GM21526 (cell line): ENCODE measurements around the gene CKAP2L.

ENCODE experiments used
- ATAC-seq: cut with Tn5 transposase; IDR thresholded peaks from one replicate; pipeline ENCODE4 v1.9.1; 2021; ENCODE audit warnings: moderate library complexity; ENCODE audit not compliant: unreplicated experiment, low FRiP score

Gene CKAP2L

GRCh38 chr2:112767693-112768330 lies 3.4 kb upstream of the CKAP2L start:
- ATAC-seq, result no peak

DNA sequence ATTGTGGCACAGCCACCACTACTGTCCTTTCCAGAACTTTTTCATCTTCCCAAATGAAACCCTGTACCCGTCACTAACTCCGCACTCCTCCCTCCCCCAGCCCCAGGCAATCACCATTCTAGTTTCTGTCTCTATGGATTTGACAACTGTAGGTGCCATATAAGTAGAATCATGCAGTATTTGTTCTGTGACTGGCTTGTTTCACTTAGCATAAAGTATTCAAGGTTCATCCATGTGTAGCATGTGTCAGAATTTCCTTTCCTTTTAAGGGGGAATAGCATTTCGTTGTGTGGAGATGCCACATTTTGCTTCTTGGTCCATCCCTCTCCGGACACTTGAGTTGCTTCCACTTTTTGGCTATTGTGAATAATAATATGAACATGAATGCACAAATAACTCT lies 842 bp upstream of the CKAP2L start:
- no peak for ATAC-seq

DNA sequence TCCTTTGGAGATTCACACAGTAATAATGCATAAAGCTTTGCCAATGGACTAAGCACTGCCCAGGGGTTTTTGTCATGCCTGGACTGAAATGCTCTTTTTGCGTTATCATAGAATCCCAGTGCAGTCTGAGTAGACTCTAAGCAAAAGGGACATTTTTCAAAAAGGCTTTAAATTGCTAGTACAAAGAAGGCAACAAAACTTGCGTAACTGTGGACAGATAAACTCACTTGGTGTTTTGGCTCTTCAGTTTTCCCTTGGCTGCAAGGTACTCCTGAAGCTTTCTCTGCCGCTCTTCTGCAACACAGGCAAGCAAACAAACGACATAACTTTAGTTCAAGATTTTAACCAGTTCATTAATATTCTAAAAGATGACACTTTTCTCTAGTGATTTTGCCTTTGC lies 2.1 kb downstream of the CKAP2L start:
- ATAC-seq, result no peak

DNA sequence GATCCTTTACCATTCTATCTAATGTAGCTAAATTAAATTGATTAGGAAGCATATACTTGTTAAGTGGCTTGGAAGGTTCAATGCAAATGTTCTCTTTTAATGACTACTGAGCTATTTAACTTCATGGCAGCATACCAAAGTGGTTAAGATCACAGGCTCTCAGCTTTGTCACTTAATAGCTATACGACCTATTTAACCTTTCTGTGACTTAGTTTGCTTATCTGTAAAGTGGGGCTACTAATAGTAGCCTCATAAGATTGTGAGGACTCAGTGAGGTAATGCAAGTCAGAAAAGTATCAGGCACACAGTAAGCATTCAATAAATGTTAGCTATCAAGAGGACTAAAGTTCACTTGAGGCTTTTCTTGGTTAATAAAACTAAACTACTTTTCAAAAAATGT lies 4.3 kb downstream of the CKAP2L start:
- no peak for ATAC-seq

- ATAC-seq, result no peak
These were observed 5.7 kb downstream of the CKAP2L start for GRCh38 chr2:112758711-112759110.

DNA sequence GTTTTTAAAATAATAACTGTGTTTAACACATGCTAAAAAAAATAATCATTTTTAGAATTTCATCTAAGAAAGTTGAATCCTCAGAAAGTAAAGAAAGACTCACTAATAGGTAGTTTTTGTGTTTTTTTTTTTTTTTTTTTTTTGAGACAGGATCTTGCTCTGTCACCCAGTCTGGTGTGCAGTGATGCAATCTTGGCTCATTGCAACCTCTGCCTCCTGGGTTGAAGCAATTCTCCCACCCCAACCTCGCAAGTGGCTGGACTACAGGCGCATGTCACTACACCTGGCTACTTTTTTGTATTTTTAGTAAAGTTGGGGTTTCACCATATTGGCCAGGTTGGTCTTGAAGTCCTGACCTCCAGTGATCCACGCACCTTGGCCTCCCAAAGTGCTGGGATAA lies 7.1 kb downstream of the CKAP2L start:
- ATAC-seq, result no peak

GRCh38 chr2:112756207-112756606 lies 8.2 kb downstream of the CKAP2L start:
- no peak for ATAC-seq

- no peak for ATAC-seq
These were observed 9.0 kb downstream of the CKAP2L start for GRCh38 chr2:112755444-112755843.

DNA sequence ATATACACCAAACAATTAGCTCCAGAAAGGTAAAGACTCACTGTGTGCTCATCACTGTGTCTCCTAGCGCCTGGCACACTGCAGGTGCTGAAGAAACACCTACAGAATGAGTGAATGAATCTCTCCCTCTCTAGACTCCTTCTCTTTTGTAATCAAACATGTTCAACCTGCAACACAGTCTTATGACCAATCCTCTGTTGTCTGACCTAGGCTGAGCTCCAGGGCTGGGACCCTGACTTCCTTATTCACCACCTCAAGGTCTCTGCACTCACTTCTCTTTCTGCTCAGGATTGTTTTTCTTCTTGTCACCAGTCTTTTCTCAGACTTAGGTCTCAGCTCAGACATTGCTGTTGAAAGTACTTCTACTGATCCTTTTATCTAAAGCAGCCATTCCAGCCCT lies 9.8 kb downstream of the CKAP2L start:
- ATAC-seq, result no peak

- no peak for ATAC-seq
These were observed 11.7 kb downstream of the CKAP2L start for GRCh38 chr2:112752667-112753066.

- ATAC-seq, result no peak
These were observed 12.8 kb downstream of the CKAP2L start for GRCh38 chr2:112751451-112752197.

DNA sequence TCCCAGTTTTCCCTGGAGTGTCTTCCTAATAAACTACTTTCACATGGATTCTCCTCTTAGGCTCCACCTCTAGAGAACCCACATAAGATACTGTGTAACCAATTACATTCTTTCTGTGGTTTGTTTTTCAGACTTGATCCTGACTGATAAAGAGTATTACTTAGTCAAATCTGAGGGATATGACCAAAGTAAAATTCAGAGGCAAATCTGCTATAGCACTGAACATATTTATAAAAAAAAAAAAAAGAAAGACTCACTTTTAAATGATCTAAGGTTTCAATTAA lies 13.9 kb downstream of the CKAP2L start:
- no peak for ATAC-seq

DNA sequence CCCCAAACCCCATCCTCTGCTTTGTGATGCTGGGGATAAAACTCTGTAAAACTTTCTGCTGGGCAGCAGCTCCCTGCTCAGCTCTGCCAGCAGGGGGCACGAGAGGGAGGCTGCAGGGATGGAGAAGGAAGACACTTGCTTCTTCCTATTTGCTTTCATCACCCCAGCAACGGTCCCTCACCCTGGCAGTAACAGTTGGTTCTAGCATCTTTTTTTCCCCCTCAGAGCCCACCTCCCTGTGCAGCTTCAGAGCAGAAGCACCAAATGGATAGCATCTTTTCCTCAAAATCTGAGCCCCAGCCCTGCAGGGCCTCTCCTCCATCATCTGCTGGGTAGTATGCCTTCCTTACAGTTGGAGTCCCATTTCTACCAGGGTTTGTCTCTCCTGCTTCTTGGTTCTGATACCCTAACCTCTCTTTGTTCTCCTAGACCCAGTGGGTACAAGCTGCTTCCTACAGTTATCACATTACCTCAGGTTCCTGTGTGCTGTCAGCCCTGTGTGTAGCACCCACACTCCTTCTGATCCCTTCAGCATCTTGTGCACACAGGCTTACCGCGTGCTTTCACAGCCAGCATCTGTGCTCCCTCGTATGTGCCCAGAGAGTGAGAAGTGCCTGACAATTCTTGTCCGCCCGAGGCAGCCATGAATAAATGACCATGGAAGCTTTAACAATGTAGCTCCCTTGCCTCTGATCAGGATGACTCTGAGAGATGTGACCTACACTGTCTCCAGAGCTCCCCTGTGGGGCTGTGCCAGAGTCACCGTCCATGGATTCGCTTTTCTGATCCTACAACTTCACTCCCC lies 14.5 kb downstream of the CKAP2L start:
- ATAC-seq, result no peak

DNA sequence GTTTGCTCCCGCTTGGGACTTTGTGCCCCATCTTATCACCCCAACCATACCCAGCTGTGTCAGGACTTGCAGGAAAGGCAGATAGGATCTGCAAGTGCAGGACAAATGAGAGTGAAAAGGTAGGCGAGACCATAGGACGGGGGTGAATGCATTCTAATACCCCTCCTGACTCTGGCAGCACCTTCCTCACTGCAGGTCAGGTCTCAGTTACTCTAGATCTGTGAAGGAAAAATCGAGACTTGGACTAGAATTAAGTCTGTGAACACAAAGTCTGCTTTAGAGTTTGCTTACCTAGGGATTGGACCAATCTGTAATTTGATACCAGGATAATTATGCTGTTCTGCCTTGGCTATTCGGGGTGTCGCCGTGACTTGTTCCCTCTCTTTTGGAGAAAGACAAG lies 23.9 kb downstream of the CKAP2L start:
- ATAC-seq, result no peak

DNA sequence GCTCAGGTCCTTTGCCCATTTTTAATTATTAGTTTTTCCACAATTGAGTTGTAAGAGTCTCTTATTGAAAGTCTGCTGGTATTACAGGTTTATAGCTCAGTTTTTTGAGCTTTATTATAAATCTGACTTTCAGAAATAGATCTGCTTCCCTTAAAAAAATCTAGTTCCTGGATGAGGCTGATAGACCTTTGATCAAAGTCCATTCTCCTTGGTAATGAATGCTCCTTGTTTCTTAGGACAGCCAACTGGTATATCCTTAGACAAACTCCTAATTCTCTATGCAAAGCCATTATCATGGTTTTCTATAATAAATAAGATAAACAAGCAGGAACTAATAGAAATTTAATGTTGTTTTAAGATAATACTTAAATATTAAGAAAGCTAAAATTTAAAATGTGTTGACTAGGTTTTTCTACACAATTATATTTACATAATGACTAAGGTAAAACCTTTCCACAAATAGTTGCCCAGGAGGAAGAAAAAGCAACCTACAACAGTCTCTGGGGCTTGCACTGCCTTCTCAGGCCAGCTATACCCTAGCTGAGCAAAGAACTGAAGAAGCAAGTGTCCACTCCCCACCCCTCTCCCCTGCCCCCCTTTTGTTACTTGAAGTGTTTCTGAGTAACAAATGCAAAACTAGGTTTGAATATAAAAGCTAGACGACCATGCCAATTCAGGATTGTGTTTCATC lies 26.7 kb downstream of the CKAP2L start:
- ATAC-seq, result no peak

DNA sequence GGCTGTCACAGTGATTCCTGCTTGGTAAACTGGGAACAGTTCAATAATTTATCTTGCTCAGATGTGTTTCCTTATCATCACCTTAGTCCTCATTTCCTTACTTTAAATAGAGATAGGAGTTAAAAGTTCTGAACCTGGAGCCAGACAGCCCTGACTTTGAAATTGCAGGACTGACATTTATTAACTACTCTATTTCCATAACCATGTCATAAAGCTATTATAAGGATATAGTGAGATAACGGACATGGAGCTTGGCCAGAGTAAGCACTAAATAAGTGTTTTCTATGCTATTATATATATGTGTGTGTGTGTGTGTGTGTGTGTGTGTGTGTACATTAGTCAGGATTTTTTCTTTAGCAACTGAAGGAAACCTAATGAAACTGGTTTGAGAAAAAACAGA lies 30.5 kb downstream of the CKAP2L start:
- no peak for ATAC-seq

- ATAC-seq, result no peak
These were observed 31.0 kb downstream of the CKAP2L start for GRCh38 chr2:112733456-112733855.

DNA sequence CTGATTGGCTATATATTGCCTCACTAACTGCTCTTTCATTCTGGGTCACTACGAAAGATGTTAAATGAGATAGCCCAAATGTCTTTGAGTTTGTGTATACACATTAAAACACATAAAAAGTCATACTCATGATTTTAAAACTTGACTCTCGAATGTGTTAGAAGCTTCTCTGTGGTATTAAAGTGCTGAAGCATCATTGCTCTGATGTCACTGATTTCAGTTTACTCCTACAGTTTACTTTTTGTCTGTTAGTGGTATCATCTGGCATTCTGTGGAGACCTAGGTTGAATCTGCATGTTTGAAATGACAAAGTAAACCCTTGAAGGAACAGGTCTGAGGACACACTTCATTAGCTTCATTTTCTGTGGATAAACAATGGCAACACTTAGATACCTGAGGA lies 32.9 kb downstream of the CKAP2L start:
- no peak for ATAC-seq

- ATAC-seq, result no peak
These were observed 33.6 kb downstream of the CKAP2L start for GRCh38 chr2:112730791-112731190.

- no peak for ATAC-seq
These were observed 34.2 kb downstream of the CKAP2L start for GRCh38 chr2:112730216-112730615.
